HG02943 (cell line): ENCODE results near the gene LATS2.

Experiments used
- ATAC-seq: cut with Tn5 transposase; IDR thresholded peaks from one replicate; pipeline ENCODE4 v1.9.1; 2021; ENCODE audit warnings: mild to moderate bottlenecking, low read depth, moderate library complexity; ENCODE audit not compliant: unreplicated experiment

The LATS2 gene

DNA sequence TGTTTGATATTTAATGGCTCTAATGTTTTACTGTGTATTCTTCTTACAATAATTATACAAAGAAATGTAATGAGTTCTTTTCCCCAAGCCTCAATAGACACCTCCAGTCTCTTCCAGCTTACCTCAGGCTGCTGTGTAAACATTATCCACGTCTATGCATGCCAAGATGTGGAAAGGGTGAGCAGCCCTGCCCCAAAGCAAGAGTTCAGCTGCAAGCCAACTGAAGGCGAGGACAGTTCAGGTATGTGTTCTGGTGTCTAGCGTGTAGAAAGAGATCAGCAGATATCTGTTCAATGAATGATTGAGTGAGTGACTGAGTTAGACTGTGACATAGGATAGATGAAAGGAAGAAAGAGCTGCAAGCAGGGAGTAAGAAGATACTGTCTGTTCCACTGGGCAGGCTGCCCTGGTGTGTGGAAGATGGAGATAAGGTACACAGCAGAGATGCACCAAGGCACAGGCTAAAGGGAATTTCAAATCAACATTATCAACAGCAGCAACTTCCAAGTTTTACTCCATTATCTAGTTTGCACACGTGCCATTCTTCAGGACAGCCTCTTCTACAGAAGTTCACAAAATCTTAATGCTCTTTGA is 66.0 kb downstream of the LATS2 start:
- no peak for ATAC-seq

DNA sequence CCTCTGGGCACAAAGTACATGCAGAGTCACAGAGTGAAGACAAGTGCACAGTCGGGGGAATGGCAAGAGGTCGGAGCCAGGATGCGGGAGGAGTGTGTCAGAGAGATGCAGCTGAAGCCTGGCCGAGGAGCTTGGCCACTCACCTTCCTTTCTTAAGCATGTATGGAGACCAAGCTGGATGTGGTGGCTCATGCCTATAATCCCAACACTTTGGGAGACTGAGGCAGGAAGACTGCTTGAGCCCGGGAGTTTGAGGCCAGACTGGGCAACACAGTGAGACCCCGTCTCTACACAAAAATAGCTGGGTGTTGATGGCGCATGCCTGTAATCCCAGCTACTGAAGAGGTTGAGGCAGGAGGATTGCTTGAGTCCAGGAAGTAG is 67.0 kb downstream of the LATS2 start:
- ATAC-seq: no peak

DNA sequence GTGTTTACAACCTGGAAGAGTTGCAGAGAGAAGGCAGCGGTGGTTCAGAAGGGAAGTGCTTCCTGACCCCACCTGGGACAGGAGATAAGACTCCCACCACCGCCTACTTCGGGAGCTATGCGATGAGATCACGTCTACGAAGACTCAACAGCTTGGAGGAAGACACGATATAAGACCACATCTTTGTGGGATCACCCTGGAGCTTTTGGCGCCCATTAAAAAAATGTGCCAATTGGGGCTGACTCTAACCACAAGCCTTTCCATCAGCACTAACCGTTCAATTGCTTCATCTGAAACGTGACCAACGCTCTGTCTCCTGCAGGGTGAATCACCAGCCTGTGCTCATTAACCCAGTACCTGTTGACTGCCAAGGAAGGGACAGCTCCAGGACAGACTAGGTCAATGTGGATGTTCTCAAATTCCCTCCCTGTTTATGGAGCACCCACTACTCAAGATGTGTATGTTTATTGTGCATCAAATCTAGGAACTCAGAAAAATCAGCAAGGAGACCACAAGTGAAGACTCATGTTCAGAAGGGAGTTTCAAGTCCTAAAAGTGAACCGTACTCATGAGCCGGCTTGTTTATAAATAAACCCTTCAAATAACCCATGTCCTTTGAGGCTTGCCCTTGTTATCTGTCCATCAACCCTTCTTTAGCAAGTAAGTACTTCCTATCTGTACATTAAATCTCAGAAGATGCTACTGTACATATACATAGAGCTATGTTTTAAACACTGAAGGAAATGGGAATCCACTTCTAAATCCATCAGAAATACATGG is 67.5 kb downstream of the LATS2 start:
- no peak for ATAC-seq

DNA sequence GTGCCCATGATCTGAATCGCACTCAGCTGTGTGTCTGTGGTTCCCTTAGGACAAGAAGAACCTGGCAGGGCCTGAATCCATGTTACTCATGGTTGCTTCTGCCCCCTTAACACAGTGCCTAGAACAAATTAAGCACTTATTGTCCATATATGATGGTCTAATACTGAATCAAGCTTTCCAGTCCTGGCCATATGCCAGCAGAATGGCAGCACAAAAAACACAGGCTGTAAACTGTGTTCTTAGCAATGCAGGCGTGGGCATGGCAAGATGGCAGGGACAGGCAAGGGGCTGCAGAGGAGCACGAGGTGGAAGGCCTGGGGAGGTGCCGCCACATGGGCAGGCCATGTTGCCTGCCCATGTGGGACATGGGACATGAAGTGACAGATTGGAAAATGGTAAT is 68.2 kb downstream of the LATS2 start:
- ATAC-seq: no peak

DNA sequence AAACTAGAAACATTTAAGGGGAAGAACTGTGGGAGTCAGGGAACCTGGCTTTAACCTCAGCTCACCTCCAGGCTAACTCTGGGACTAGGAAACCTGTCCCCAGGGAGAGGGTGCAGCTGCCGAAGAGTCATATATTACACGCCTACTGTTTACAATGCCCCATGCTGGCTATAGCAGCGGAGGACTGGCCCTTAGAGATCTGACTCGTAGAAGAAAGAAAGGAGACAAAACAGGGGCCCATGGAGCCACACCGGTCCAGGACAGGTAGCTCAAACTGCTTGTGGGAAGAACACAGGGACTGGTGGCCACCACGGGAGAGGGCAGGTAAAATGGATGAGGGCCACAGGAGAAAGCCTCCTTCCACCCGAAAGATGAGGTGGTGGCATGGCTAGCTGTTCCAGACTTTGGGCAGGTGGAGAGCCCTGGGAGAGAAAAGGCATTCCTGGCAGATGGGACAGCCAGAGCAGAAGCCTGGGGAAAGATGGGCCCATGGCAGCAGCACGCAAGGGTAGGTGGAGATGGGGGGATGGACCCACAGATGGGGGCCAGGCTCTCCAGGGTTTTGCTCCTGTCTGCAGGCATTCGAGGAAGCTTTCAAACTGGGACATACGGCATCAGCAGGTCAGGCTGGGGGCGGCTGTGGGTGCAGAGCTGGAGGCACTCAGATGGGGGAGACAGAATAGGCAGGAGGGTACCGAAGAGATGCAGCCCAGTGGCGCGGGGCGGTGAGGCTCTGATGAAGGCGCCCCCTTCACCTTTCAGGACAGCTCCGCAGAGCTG is 69.5 kb downstream of the LATS2 start:
- no peak for ATAC-seq

DNA sequence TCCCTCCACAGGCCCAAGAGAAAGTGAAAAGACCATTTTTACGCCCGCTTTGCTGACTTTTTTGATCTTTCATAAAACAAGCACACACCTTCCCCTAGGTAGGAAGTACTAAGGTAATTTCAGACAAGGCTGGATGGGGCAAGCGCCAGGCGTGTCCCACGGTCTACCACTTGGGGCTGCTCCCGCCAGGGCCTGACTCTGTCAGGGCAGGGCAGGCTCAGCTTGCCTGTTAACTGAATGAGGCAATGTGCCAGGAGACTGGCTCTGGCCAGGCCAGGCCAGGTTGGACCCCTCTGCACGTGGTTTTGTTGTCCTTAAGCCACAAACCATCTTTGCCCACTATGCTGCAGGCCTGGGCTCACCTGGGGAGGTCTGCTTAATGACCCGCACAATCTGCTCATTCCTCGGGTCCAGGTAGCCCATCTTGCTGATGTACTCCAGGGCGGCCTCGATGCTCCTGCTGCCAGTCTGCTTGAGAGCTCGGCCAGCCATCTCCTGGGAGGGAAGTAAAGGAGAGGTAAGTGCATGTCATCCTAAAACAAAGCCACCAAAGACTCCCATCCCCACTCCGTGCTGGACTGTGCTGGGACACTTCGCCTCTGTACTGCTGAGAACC is 70.4 kb downstream of the LATS2 start:
- no peak for ATAC-seq

DNA sequence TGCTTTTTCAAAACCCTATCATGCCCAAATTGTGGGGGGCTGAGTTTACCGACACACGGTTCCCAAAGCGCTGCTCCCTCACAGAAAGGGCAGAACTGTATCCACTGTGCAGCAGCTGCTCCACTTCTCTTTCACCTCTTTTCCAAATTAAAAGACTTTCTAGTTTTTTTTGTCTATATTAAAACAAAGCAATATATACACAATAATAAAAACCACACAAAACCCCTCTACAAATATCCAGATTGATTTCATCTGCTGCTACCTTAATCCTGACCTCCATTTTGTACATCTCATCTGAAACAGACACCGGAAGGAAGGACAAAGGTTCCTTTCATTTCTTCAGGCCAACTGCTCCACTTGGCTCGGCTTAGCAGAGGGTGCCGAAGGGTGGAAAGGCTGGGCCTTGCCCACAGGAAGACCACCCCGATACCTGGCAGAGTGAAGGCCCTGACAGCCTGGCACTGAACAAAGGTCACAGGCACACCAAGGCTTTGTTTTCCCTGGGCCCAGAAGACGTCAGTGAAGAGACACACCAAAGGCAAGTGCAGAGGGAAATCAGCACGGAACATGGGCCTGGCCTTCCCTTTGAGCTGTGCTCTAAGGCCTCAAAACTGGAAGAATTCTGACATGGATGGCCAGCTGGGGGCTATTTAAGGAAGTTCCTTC is 71.6 kb downstream of the LATS2 start:
- no peak for ATAC-seq

DNA sequence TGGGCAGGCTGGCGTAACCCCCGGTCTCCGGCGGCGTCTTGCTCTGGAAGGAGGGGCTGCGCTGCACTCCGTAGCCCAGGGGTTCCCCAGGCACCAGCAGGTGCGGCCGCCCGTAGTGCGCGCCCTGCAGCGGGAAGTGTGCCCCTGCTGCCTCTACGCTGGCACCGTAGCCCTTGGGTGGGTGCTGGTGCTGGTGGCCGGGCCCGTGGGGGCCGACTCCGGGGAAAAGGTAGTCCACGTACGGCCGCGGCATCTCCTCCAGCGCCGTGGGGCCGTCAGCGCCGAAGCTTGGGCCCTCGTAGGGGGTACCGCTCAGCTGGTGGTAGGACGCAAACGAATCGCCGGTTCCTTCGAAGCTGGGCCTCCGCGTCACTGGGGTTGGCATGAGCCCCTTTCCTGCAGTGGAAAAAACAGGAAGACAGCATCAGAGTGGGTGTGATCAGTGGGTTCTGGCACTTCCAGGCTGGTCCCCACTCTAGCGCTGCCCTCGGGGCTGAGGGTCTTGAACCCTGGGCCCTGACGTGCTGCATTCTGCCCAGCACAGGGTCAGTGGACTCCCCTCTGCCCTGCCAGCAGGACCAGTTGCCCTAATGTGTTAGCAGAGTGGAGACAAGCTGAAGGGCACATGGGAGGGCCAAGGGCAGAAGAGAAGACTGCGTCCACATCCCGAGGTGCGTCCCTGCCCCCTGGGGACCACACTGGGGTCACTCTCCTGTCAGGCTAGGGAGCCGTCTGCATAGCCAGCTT is 72.3 kb downstream of the LATS2 start:
- ATAC-seq: no peak

DNA sequence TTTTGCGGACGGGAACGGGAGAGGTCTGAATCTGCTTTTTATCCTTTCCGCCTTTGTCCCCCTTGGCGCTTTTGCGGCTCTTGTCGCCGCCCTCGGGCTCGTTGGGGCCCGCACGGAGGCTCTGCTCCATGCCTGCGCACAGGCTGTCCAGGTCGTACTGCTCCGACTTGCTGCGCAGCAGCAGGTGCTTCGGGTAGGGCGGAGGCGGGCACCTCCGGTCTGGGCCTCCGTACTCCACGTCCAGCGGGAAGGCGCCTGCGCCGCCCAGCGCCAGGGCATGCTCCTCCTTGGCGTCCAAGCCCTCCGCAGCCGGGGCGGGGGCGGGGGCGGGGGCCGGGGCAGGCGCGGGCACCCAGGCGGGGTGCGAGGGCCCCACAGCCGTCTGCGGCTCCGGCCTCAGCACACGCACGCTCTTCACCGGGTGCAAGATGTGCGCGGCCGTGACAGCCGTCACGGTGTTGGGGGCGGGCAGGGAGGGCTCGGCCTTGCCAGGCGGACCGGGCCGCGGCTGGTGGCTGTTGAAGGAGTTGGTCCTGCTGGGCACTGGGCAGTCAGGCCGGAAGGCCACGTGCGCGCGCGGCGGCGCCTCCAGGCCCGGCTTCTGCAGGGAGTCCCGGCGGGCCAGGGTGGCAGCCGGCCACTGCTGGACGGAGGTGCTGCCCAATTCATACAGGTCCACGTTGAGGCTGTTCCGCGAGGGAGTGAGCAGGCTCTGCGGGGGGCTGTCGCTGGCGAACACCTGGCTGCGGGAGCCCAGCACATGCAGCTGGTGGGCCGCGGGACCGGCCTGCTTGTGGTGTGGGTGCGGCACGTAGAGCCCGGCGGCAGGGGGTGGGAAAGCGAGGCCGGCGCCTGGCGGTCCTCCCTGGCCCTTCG is 73.1 kb downstream of the LATS2 start:
- no peak for ATAC-seq

DNA sequence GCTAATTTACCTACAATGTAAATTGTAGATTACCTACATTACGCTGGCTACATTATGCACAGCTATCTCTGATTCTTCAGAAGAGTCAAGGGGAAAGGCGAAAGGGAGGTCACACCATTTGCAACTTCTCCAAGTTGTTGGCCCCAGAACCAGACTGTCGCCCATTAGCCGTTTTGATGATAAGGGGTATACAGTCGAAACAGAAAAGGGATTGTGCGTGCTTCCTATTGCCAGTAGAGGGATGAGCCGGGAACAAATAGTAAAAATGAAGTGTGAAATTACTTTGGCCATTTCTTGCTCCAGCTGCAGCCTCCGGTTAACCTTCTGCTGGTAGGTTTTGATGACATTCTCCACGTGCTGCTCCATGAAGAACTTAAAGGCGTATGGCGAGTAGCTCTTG is 73.8 kb downstream of the LATS2 start:
- ATAC-seq: no peak

DNA sequence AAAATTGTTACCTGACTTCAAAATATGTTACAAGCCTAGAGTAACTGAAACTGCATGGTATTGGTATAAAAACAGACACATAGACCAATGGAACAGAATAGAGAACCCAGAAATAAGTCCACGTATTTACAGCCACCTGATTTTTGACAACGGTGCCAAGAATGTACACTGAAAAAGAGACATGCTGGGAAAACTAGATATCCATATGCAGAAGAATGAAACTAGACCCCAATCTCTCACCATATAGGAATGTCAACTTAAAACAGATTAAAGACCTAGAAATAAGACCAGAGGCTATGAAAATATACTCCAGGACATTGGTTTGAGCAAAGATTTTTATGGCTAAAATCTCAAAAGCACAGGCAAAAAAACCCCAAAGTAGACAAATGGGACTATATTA is 76.5 kb downstream of the LATS2 start:
- ATAC-seq: no peak

DNA sequence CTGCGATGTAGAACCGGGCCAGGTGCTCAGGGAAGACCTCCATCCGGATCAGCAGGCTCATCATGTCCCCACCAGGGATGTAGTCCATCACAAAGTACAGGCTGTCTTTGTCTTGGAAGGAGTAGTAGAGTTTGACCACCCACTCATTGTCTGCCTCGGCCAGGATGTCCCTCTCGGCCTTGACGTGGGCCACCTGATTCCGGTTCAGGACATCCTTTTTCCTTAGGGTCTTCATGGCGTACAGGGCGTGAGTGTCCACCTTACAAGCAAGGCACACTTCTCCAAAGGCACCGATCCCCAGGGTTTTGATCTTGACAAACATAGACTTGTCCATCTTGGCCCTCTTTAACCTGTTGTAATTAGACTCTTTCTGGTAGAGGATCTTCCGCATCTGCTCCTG is 78.0 kb downstream of the LATS2 start:
- no peak for ATAC-seq

DNA sequence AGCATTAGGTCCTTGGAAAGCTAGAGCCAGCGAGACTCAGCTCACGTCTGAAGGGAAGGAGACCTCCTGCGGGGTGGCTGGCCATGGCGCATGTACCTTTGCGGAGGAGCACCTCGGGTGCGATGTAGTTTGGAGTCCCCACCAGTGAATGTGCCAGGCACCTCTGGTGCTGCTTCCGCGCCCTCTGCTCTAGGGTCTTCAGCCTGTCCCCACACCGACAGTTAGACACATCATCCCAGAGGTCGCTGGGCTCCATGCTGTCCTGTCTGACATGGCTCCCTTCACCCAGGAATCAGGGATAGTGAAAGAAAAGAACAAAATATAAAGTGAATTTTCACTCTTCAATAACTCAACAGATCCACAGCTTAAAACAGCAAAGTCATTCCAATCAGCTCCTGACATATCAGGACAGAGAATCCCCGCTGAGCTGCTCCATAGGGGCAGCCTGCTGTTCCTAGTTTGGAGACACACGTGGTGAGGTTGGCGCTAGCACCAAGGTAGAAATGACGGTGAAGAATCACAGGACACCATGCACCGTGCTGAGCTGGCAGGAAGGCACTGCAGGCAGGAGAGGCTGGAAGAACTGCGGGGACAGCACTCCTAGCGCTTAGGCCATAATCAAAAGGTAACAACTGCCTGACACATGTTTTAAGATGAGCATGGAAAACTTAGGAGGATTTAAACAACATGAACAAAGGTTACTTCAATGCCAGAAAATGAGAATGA is 79.9 kb downstream of the LATS2 start:
- ATAC-seq: no peak

DNA sequence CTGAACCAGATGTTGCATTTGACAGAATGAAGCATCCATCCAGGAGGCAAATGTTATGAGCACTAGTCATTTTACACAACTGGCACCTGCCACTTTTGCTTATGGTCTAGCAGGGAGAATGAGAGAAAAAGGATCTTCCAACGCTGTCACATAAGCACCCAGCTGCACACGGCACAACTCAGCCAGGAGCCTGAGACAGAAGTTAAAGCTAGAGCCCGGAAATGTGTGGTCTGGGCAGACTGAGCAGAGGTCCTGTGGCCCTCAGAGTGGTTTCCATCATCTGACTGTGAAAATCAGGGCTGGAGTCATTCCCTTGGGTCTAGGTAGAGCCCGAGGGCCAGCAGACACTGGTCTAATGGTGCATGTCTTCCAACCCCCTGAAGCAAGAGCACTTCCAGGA is 80.5 kb downstream of the LATS2 start:
- no peak for ATAC-seq

DNA sequence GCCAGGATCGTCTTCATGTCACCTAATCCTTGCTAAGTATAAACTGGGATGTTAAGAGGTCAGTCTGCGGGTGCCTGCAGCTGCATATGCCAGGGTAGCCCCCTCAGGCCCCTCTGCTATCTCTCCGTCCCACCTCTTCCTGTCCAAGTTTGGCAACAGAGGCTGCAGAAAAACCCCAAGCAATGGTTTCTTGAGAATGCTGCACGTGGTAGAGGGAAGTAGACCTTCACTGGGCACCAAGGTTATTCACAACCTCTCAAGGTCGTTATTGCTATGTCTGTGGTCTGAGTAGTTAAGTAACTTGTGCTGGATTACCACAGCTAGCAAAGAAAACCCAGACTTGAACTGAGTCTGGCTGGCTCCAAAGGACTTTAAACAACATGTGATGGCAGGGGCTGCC is 81.0 kb downstream of the LATS2 start:
- ATAC-seq: no peak

DNA sequence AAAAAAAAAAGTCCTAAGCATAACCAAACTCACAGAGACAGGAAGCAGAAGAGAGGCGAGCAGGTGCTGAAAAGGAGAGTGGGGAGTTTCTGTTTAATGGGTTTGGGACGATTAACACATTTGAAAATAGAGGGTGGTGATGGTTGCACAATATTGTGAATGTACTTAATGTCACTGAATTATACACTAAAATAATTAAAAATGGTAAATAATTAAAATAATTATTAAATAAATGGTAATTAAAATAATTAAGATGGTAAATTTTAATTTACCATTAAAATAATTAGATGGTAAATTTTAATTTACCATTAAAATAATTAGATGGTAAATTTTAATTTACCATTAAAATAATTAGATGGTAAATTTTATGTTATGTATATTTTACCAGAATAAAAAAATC is 84.0 kb downstream of the LATS2 start:
- no peak for ATAC-seq

DNA sequence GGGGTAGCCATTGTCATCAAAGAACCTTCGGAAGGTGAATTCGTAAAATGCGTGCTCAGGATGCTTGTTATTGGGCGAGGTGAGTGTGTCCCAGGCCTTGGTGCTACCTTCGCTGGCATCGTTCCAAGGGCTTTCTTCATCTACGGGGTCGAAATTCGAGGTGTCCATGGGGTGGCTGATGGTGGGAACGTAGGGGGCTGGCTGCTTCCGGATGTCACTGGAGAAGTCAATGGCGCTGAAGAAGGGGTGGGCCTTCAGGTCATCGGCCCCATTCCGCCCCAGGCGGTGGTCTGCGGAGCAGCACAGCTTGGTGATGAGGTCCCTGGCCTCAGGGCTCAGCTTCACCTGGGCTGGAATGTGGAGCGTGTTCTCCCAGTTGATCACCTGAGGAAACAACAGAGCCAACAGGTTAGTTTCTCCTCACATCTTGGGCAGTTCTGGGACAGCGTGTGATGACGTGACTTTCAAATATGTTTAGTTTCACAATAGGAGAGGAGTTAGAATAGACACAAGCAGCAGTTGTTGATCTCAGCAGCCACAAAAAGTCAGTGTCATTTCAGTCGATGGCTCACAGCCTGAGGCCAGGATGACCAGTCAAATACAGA is 86.3 kb downstream of the LATS2 start:
- no peak for ATAC-seq

DNA sequence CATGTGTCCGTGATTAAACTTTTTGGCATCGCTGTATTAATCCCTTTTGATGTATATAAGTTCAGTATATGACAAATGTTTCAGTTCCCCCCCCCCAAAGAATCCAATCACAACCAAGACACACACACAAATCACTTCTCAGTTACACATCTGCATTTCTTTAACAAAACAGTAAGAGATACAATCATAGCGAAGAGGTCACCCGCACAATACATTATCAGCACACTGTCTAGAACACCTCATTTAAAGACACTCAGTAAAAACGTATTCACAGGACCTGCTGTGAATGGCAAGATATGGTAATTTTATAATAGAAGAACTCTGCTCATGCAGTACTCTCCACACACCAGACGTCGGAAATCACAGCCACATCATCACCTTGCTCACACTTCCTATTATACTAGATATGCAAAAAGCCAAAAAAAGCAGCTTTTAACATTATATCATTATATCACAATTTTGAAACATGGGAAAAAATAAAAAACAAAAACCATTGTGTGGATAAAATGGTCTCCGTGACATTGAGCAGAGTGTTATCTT is 87.4 kb downstream of the LATS2 start:
- no peak for ATAC-seq
